Activated T-helper 1 cell treated with anti-CD3 and anti-CD28 coated beads, Interleukin-12 subunit alpha, Interleukin-12 subunit beta, Interleukin-2, Interleukin-4 antibody, amounts not matched to agents 30 ng/mL and 10 ng/mL and 1 ng/mL, durations not matched to agents 14 hours and 24 hours and 36 hours (primary cell): ENCODE measurements around the gene CHST13. TPM values are rescaled to one million over a fixed set of nuclear protein-coding genes. Genes with fewer than 3 reads are reported as not detected.
A peak's percentile ranks its signal among the peaks of the same experiment; 100 is the strongest.

Experiments
- DNase-seq: peaks from one replicate; pipeline ENCODE4 v3.0.0; 2021; ENCODE audit warnings: low spot score
- H3K27ac Mint-ChIP-seq: one replicate; pipeline ENCODE4 v1.8.0; 2021; ENCODE audit warnings: mild to moderate bottlenecking, mixed read lengths
- H3K27me3 Mint-ChIP-seq: one replicate; pipeline ENCODE4 v1.8.0; 2022; ENCODE audit warnings: mild to moderate bottlenecking, moderate library complexity, mixed read lengths; ENCODE audit not compliant: insufficient read depth
- H3K36me3 Mint-ChIP-seq: one replicate; pipeline ENCODE4 v1.8.0; 2021; ENCODE audit warnings: low read depth, mixed read lengths
- H3K4me1 Mint-ChIP-seq: one replicate; pipeline ENCODE4 v1.8.0; 2021; ENCODE audit warnings: low read depth, mixed read lengths
- H3K4me3 Mint-ChIP-seq: one replicate; pipeline ENCODE4 v1.8.0; 2021; ENCODE audit warnings: mild to moderate bottlenecking, moderate library complexity, mixed read lengths
- H3K9me3 Mint-ChIP-seq: one replicate; pipeline ENCODE4 v1.8.0; 2021; ENCODE audit warnings: mixed read lengths
- intact Hi-C: fragments of 100-400 bp; cut with micrococcal nuclease; formaldehyde crosslinking; loops from one replicate; pipeline ENCODE4 v1.15.1; 2024
- total RNA-seq: library from RNA; stranded (reverse); gene quantifications from 2 replicates; pipeline ENCODE4 v1.2.3, GENCODE V29; 2022

CHST13 gene, protein sequence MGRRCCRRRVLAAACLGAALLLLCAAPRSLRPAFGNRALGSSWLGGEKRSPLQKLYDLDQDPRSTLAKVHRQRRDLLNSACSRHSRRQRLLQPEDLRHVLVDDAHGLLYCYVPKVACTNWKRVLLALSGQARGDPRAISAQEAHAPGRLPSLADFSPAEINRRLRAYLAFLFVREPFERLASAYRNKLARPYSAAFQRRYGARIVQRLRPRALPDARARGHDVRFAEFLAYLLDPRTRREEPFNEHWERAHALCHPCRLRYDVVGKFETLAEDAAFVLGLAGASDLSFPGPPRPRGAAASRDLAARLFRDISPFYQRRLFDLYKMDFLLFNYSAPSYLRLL
- not detected in 2 replicates for total RNA-seq

DNA sequence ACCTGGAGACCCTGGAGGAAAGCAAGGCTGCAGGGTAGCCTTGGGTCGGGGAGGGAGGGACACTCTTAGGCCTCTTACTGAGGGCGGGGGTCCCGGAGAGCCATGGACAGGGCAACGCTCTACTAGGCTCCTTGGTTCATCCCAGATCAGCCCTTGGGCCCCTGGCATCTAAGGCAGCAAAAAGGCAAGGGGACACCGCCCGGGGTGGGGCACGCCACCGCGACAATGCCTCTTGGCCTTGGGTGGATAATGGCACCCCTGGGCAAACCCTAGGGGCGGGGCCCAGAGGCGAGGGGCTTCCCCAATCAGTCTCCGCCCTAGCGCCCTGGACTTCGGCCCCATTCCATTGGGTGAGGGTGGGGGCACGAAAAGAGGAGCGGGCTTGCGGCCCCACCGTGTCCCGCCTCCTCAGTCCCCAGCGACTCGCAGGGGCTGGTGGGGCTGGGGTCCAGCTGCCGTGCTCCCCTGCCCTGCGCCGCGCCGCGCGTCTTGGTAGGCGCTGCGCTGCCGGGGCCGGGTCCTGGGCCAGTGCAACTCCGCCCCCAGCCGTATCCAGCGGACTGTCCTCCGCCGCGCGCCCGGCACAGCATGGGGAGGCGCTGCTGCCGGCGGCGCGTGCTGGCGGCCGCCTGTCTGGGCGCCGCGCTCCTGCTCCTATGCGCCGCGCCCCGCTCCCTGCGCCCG lies at the start of gene CHST13:
CHST13 (plus strand) TSS at position 411 of the 684 bp plus-strand sequence; CDS start at position 589, 178 bp downstream.
- intact Hi-C loops = loop anchor here (1.0 to 2.0 kb wide), 4 partner anchors 83 to 1021 kb away; partner anchors contain the start of gene TXNRD3
- Mint-ChIP-seq H3K4me1 (no peaks in the 10 kb centered on the region), H3K27me3 (peaks cover 33% of the 10 kb centered on the region), H3K27ac (no peak within 1 kb of the TSS), H3K4me3 (no peak within 1 kb of the TSS), H3K36me3 (no peaks in the 10 kb centered on the region), H3K9me3 (no peaks in the 10 kb centered on the region)
- DNase-seq = no peak

DNA sequence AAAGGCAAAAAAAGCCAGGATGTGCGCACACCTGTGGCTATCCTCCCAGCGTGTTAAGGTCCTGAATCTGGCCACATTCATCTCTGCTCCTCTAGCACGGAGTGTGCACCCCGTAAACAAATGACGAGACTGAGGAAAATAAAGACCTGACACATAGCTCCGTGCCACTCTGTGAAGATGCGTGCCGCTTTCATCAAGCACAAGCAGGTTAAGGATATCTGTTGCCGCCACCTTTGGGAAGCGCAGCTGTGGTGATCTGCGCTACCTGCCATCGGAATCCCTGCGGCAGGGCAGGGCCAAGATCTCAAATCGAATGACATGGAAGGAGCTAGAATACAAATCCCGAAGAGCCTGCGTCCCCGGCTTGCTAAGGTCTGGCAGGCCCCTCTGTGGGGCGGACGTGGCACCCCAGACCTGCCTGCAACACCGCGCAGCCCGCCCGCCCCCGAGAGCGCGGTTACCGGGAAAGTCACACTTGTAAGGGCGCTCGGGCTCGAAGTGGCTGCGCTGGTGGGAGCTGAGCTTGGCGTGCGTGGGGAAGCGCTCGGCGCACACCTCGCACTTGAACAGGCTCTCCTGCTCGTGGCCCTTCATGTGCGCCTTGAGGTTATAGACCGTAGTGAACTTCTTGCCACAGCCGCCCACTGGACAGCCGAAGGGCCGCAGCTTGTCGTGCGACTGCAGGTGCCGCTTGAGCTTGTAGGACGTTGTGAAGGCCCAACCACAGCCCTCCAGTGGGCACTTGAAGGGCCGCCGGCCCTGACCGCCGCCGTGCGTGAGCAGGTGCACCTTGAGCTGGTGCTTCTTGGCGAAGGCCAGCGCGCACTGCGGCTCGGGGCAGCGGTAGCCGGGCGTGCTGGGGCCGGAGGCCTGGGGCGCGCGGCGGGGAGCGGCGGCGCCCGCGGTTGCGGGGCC lies 49.2 kb upstream of the CHST13 start:
- intact Hi-C loops = loop anchor here (1.0 to 10.0 kb wide), 6 partner anchors 133 to 1580 kb away; partner anchors contain the start of genes CHCHD6, SEC61A1 and SLC41A3
- Mint-ChIP-seq H3K27me3 (no peaks in the 10 kb centered on the region), H3K36me3 (peaks cover 28% of the 10 kb centered on the region), H3K4me3 (peak overlapping the region; percentile 93), H3K27ac (peak overlapping the region; percentile 88), H3K9me3 (no peaks in the 10 kb centered on the region), H3K4me1 (peaks cover 31% of the 10 kb centered on the region)
- peak; percentile 15 for DNase-seq

DNA sequence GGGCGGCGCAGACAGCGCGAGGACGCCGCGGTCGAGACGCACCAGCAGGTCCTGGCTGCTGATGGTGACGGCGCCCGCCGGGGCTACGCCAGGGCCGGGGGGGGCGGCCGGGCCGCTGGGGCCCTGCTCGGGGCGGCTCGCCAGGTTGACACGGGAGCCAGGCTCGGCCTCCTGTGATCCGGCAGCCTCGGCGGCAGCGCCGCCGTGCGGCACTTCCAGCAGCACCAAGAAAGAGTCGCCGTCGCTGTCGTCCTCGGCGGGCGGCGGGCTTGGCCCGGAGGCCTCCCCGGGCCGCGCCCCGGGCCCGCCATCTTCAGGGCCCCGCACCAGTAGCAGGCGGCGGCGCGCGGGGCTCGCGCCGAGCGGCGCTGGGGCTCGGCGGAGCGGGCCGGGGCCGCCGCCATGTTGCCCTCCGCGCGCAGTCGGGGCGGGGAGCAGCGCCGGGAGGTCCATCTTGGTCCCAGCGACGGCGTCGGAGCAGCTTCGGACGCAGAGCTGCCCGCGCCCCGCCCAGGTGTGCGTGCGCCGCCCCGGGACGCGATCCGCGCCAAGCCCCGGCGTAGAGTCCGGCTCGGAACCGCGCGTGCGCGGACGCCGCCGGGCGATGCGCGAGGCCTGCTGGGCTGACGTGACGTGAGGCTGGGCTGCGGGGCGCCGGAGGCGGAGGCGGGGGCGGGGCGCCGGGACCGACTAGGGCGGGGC lies 48.4 kb upstream of the CHST13 start, which contains the start of gene ZXDC:
ZXDC (minus strand) TSS at position 479 of the 702 bp plus-strand sequence; CDS start at position 453, 26 bp downstream.
- peaks cover 21% of the 10 kb centered on the region for H3K36me3 Mint-ChIP-seq
- DNase-seq = peak; percentile 92
- intact Hi-C loops = loop anchor here (1.0 to 10.0 kb wide), 12 partner anchors 118 to 1677 kb away; partner anchors contain the start of genes CHCHD6, EEFSEC, KLF15 and MCM2
- peak within 1 kb of the TSS; percentile 88 for H3K27ac Mint-ChIP-seq
- peaks cover under 1% of the 10 kb centered on the region for H3K27me3 Mint-ChIP-seq
- H3K9me3 Mint-ChIP-seq = no peaks in the 10 kb centered on the region
- peak within 1 kb of the TSS; percentile 93 for H3K4me3 Mint-ChIP-seq
- H3K4me1 Mint-ChIP-seq = peaks cover 28% of the 10 kb centered on the region

DNA sequence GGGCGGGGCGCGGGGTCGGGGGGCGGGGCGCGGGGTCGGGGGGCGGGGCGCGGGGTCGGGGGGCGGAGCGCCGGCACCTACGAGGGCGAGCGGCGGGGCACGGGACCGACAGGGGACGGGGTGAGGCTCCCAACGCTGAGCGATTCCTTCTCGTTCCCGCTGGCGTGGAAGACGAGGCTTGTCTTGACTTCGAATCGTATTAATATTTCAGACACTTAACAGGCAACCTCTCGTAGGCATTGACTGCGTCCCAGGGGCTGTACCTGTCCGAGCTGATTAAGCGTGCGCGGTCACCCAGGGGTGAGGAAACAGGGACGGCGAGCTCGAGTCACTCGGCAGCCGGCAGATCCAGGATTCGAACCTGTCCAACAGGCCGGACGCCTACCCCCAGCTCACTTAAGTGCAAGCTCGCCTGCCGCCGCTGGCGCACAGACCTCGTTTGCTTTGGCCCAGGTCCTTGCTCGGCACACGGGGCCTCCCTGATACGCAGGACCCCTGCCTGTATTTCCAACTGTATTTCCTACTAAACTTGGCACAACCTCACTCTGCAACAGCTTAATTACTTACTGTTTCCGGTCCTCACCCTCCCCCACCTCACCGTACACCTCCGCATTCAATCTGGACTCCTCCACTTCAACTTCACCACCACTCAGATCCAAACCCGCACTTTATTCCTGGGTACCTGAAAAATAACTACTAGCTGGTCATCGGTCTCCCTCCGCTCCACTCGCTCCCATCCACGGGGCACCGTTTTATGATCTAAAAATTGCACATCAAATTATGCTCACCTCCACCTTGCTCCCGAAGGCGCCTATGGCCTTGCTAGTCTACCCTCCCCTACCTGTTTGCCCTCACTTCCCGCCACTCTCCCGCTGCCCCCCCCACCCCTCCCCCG lies 47.5 kb upstream of the CHST13 start:
- Mint-ChIP-seq H3K27ac (peak overlapping the region; percentile 65), H3K36me3 (peaks cover 12% of the 10 kb centered on the region), H3K4me1 (peaks cover 28% of the 10 kb centered on the region), H3K9me3 (no peaks in the 10 kb centered on the region), H3K4me3 (peak overlapping the region; percentile 77), H3K27me3 (peaks cover 2% of the 10 kb centered on the region)
- no peak for DNase-seq
- intact Hi-C loops = loop anchor here (1.0 to 10.0 kb wide), 9 partner anchors 119 to 1676 kb away; partner anchors contain the start of genes EEFSEC, KLF15, MCM2 and SEC61A1

DNA sequence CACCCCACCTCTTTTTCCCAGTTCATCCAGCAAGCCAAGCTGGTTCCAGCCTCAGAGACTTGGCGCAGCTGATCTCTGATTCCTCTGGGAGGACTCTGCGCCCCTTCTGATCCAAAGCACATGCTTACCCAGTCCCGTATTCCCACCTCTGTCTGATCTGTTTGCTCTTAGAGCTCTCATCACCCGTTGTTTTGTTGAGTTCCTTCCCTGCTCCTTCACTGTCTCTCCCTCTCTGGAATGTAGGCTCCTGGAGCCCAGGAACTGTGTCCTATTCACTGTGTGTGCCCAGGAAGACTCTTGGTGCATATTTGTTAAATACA lies 46.9 kb upstream of the CHST13 start:
- peak overlapping the region; percentile 77 for H3K4me3 Mint-ChIP-seq
- no peak for DNase-seq
- H3K27me3 Mint-ChIP-seq = peaks cover 2% of the 10 kb centered on the region
- no peaks in the 10 kb centered on the region for H3K9me3 Mint-ChIP-seq
- intact Hi-C loops = loop anchor here (2.0 to 10.0 kb wide), 6 partner anchors 130 to 1676 kb away; partner anchors contain the start of genes EEFSEC, SEC61A1 and TPRA1
- peaks cover 12% of the 10 kb centered on the region for H3K36me3 Mint-ChIP-seq
- H3K27ac Mint-ChIP-seq = peak overlapping the region; percentile 75
- peaks cover 26% of the 10 kb centered on the region for H3K4me1 Mint-ChIP-seq

DNA sequence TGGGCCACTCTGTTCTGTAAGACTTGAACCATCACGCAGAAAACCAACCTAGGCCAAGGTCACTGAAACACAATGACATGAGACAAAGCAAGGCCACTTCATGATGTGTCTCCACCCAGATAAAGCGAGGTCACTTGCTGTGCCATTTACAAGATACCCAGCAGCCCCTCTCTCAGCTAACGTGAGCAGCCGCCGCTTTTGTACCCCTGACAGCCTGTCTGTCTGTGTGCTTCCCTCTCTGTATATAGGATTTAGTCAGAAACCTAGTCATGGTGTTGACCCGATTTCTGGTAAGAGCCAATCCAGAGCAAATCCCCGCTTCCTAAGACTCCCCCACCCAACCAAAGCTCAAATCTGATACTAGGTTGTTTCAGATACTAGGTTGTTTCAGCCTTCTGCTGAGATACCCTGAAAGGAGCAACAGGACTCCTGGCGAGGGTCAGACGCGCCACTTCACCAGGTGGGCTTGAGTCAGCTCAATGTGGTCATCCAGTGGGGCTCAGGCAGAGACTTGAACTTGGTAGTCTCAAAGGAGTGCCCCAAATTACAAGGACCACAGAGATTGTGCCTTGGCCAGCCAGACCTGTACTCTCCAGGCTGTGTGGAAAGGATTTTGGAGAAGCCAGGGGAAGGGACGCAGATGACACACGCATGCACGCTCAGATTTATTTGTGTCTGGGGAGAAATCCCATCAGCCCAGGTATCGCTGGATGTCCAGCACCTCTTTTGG lies 45.2 kb upstream of the CHST13 start:
- Mint-ChIP-seq H3K4me3 (no peak overlapping the region), H3K27ac (no peak overlapping the region), H3K27me3 (peaks cover 2% of the 10 kb centered on the region), H3K9me3 (no peaks in the 10 kb centered on the region), H3K4me1 (peaks cover 8% of the 10 kb centered on the region), H3K36me3 (peaks cover under 1% of the 10 kb centered on the region)
- DNase-seq = no peak
- intact Hi-C loops = loop anchor here (5.0 to 10.0 kb wide), 3 partner anchors 129 to 1576 kb away; partner anchors contain the start of gene SEC61A1

DNA sequence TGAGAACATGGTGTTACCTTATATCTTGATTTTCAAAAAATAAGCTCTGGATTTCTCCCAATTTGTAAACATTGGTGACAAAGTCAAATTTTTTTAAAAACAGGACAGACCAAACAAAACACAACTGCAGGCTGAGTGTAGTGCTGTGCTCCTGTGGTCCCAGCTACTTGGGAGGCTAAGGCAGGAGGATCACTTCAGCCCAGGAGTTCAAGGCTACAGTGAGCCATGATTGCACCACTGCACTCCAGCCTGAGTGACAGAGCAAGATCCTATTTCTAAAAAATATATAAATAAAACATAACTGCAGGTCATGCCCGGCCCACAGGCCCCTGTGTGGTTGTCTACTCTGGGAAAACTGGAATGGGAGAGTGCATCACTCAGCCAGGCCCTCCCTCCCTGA lies 44.3 kb upstream of the CHST13 start:
- H3K27ac Mint-ChIP-seq = no peak overlapping the region

DNA sequence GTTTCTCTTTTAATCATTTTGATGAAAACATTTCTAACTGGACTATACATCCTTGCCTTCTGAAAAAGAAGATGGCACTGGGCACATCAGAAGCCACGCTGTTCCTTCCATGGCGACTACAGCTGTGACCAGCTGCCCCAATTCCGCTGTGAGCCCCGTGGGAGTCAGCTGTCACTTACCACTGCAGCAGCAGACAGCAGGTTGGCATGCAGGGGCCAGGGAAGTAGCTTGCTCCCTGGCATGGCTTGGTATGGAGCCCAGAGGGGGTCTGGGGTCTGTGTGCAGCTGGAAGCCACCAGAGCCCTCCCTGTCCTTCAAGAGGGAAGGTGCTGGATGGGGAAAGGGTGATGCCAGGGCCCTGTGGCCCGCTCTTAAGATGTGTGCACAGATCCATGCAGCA lies 43.7 kb upstream of the CHST13 start:
- Mint-ChIP-seq H3K4me1 (no peaks in the 10 kb centered on the region), H3K27ac (no peak overlapping the region), H3K27me3 (peaks cover 4% of the 10 kb centered on the region), H3K9me3 (no peaks in the 10 kb centered on the region), H3K4me3 (no peak overlapping the region), H3K36me3 (no peaks in the 10 kb centered on the region)
- no peak for DNase-seq
- intact Hi-C loops = no loop called here

More for the DNA sequence above, 44.3 kb upstream of the CHST13 start:
- no peak for DNase-seq
- Mint-ChIP-seq H3K4me3 (no peak overlapping the region), H3K27me3 (peaks cover 4% of the 10 kb centered on the region), H3K4me1 (peaks cover under 1% of the 10 kb centered on the region), H3K36me3 (no peaks in the 10 kb centered on the region), H3K9me3 (no peaks in the 10 kb centered on the region)
- intact Hi-C loops = loop anchor here (5.0 to 10.0 kb wide), 3 partner anchors 128 to 1575 kb away; partner anchors contain the start of gene SEC61A1

DNA sequence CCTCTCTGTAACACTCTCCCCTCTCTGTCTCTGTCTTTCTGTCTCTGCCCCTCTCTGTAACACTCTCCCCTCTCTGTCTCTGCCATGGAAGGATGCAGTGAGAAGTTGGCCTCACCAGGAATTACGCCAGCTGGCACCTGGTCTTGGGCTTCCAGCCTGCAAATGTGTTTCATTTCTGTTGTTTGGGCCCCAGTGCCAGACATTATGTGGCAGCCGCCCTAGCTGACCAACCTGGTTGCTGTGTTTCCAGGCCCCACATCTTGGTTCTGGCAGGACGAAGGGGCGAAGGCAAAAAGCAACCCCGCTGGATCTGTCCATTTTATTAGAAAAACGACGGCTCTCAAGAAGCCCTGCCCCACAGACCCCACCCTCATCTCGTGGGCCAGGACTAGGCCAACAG lies 43.1 kb upstream of the CHST13 start:
- Mint-ChIP-seq H3K9me3 (no peaks in the 10 kb centered on the region), H3K27me3 (peaks cover 4% of the 10 kb centered on the region), H3K4me3 (no peak overlapping the region), H3K27ac (no peak overlapping the region), H3K4me1 (no peaks in the 10 kb centered on the region), H3K36me3 (no peaks in the 10 kb centered on the region)
- intact Hi-C loops = no loop called here
- DNase-seq = no peak

DNA sequence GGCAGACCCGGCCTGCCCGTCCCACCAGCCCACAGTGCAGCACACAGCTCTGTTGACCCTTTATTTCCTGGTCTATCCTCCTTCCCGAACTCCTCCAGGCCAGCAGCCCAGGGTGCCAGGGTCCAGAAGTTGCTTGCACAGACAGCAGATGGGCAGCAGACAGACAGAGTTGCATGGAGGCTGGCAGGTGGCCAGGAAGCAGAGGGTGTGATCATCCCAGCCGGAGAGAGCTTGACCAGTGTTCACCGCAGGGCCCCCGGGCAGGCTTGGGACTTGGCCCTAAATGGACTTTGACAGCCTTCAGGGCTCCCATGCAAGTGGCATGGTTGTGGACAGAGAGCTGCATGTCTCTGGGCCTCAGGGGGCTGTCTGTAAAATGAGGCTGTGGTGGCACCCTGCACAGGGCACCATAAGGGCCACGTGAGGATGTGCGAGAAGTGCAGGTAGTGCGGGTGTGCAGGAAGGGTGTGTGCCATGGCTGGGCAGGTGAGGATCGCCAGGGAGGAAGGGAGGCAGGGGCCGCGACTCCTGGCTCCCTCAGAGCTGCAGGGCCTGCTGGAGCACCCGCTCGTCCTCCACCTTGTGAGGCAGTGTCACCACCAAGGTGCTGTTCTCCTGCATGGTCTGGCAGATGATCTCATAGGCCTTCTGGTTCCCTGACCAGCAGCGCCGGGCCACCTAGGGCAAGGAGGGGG lies 42.0 kb upstream of the CHST13 start:
- Mint-ChIP-seq H3K9me3 (no peaks in the 10 kb centered on the region), H3K27me3 (peaks cover 4% of the 10 kb centered on the region), H3K4me3 (no peak overlapping the region), H3K36me3 (no peaks in the 10 kb centered on the region), H3K27ac (no peak overlapping the region), H3K4me1 (peaks cover 8% of the 10 kb centered on the region)
- DNase-seq = no peak
- intact Hi-C loops = no loop called here
